Measurements from ENCODE around the gene LYPD6.
"Not testable (repeated sequence)": the region's sequence is repeated elsewhere in the genome, so short reads cannot be mapped to it uniquely, and the experiment has no call there.

Gene LYPD6

GRCh38 chr2:149458502-149458901 lies 128.1 kb downstream of the LYPD6 start:
- DNase-seq: no peak

- no peak for DNase-seq
These were observed 133.1 kb downstream of the LYPD6 start for GRCh38 chr2:149463328-149464002.

DNA sequence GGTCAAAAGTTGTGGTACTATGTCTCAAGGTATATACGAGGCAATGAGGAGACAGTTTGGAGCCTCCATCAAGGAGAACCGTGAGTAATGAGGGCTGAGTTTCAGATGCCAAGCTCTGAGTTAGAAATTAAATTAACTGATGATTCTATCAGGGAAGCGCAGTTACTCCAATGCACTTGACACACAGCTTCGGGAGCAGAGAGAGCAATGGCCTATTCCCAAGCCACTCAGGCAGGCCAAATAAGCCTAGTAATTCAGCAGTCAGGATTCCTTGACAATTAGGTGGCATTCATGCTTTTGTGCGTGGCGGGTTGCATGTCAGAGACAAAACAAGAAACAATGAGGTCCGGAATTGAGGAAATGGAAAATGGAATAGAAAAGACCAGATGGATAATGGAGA lies 134.0 kb downstream of the LYPD6 start:
- no peak for DNase-seq

- DNase-seq: no peak
These were observed 135.5 kb downstream of the LYPD6 start for GRCh38 chr2:149465873-149466272.

DNA sequence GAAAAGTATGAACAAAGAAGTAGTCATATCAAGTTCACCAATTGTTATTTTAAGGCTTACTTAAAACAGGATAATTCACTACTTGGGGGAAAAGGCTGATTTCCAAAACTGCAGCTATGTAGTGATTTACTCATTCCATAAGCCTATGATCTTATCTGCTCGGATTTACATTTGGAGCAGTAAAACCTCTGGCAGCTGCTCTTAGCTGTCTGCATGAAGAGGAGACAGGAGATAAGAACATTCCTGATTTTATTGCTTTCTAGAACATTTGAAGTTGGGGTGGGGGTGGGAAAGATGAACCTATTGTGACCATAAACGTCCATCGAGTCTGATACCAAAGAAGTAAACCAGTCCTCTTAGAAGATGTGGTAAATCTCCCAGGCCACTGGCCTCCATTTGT lies 136.2 kb downstream of the LYPD6 start:
- DNase-seq: no peak

GRCh38 chr2:149467436-149467835 lies 137.0 kb downstream of the LYPD6 start:
- no peak for DNase-seq

GRCh38 chr2:149468636-149469035 lies 138.2 kb downstream of the LYPD6 start:
- no peak for DNase-seq

- no peak for DNase-seq
These were observed 139.7 kb downstream of the LYPD6 start for GRCh38 chr2:149470046-149470445.

DNA sequence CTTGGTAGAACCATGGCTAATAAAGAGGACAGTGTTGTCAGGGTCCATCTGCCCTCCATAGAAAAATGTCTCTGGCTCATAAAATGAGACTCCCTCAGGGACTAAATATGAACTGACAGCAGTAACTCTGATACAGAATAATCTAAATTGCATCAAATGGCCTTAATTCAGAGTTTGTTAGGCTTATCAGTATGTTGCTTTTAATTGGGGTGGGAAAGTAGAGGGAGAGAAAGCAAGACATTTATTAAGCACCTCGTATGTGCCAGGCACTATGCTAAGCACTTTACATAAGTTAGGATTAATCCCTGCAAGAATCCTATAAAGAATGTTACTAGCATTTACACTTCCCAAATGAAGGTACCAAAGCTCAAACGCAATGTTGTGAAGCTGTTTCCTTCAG lies 142.0 kb downstream of the LYPD6 start:
- DNase-seq: no peak

DNA sequence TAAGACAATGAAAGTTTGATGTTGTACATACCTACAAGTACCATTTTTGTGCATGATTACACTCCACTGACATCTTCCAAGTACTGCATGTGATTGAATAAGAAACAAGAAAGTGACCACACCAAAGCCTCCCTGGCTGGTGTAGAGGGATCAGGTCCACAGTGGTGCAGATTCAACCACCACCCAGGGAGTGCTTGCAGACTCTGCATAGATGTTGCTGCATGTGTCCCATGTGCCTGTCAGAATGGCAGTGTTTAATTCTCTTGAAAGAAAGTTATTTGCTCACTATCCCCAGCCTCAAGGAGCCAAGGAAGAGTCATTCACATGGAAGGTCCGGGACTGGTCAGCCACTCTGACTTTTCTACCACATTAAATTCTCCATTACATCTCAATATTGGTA lies 142.7 kb downstream of the LYPD6 start:
- no peak for DNase-seq

DNA sequence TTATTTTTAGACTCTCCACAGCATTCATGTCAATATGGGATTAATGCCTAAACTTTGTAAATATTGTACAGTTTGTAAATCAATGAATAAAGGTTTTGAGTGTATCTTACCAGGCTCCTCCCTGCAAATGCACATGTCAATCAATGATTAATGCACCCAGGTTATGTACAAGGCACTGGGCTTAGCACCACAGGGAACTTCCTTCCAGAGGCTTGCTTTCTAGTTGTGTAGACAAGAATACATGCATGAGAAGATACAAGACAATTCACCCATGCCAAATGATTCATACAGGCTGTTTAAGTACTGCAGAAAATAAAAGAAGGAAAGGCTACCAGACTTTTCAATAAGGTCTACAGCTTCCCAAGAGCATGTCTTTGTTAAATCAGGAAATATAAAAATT lies 143.1 kb downstream of the LYPD6 start:
- DNase-seq: no peak

DNA sequence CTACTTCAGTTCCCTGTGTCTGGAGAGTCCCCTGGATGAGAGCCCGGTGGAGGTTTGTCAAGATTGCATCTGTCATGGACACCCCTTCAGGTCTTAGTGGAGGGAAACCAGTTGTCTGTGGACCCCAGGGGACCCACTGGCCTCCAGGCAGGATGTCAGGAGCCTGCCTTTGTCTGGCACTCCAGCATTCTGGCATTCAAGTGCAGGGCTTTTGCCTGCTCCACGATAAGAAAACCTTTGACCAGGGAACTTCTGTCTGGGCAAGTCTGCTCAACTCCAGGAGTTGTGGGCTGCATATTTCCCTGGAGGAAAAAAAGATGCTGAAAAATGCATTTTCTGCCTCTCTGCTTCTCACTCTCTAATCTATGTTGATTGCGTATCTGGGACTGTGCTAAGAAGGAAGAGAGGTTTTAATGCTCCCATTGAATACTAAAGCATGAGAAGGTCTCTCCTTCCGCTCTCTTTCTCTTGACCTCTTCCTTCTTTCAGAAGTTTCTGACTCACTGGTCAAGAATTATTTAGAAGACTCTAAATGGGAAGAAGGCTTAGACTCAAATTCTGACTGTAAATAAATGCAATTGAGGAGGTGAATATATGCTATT lies 152.7 kb downstream of the LYPD6 start:
- DNase-seq: no peak

GRCh38 chr2:149486664-149487063 lies 156.3 kb downstream of the LYPD6 start:
- DNase-seq: no peak

DNA sequence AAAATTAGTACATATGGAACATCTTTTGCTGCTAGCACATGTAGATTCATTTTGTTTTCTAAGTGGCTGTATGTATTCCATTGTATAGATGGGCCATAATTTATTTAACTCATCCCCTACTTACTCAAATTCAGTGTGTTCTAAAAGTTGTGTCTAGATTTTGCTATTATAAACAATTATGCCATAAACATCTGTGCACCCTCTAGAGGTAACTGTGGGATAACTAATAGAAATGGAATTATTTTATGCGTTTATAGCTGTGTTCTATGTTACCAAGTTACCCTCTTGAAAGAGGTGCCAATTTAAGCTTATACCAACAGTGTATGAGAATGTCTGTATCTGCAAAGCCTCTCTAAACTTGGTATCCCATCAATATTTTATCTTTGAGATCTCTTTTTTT lies 156.8 kb downstream of the LYPD6 start:
- no peak for DNase-seq

GRCh38 chr2:149488706-149489440 lies 158.5 kb downstream of the LYPD6 start:
- no peak for DNase-seq

- no peak for DNase-seq
These were observed 159.1 kb downstream of the LYPD6 start for GRCh38 chr2:149489452-149489851.

DNA sequence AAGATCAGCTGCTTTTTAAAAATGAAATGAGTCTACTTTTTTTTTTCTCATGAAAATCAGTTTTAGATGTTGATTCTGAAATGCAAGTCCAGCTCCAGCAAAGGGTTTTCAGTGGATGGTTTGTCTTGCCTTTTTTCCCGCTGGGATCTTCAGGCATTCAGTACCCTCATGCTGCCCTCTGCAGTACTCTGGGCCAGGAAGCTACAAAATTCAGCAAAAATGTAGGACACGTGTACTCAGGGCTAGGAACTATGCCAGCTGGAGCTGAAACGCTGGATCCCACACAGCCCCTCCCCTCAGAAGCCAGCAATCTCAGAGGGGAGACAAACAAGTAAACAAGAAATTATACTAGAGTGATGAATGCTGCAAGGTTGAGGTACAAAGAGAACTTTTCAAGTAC lies 159.9 kb downstream of the LYPD6 start:
- DNase-seq: no peak

- no peak for DNase-seq
These were observed 162.5 kb downstream of the LYPD6 start for GRCh38 chr2:149492923-149493322.

- DNase-seq: not testable (repeated sequence)
These were observed 168.8 kb downstream of the LYPD6 start for GRCh38 chr2:149499204-149499603.

DNA sequence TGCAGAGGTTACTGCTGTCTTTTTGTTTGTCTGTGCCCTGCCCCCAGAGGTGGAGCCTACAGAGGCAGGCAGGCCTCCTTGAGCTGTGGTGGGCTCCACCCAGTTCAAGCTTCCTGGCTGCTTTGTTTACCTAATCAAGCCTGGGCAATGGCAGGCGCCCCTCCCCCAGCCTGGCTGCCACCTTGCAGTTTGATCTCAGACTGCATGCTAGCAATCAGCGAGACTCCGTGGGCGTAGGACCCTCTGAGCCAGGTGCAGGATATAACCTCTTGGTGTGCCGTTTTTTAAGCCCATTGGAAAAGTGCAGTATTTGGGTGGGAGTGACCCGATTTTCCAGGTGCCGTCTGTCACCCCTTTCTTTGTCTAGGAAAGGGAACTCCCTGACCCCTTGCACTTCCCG lies 176.4 kb downstream of the LYPD6 start:
- not testable (repeated sequence) for DNase-seq

DNA sequence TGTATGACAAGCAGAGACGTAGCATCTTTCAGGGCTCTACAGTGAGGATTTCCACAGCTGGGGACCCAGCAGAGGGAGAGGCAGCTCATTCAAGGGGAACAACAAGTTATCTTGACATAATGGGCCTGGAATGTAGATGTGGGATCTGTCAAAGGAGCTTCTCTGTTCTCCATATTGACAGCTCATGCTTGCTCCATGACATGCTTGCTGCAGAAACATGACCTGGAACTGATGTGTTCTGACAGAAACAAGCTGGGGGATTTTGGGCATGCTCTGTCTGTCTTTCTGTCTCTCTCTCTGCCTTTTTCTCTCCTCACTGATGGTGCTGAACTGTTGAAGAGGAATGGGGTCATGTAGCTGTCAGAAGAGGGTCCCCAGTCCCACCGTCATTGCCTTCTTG lies 177.6 kb downstream of the LYPD6 start:
- DNase-seq: no peak

- DNase-seq: no peak
These were observed 183.1 kb downstream of the LYPD6 start for GRCh38 chr2:149513461-149513860.

Data from CD4-positive, alpha-beta T cell treated with Interleukin-1 beta for 1 hour (primary cell).